Measurements from ENCODE around the gene CKMT2. TPM values are rescaled to one million over a fixed set of nuclear protein-coding genes. Genes with fewer than 3 reads are reported as not detected.

Gene CKMT2
- total and polyA plus RNA-seq, 2 experiments from 2014 or later: 2.9 to 8.2 TPM

DNA sequence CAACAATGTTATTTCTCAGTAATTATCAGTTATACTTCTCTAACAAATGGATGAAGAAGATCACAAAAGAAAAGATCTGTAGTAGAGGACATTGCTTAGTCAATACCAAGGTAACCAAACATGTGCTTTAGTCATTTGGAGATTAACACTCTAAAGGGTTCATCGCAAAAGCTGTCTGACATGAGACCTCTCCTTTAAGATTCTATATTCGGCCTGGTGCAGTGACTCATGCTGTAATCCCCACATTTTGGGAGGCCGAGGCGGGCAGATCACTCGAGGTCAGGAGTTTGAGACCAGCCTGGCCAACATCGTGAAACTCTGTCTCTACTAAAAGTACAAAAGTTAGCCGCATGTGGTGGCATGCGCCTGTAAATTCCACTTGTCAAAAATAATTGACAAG, 18.3 kb upstream of the CKMT2 start (continued):
- no peak for TF ChIP-seq ZNF462 (CRISPR knock-in tag; IDR thresholded peaks at IDR 0.05)

- no peaks in the 10 kb centered on the region for H3F3A ChIP-seq (replicated peaks; ENCODE audit: low read depth)
- H3K27me3 Mint-ChIP-seq (ENCODE audit: insufficient read depth, low read depth, poor library complexity): peaks cover 2% of the 10 kb centered on the region
- no peak overlapping the region for H3K4me3 ChIP-seq
- no peak overlapping the region for H3K27ac ChIP-seq (ENCODE audit: low read depth)
- H3K27me3 ChIP-seq (ENCODE audit: insufficient read depth): no peaks in the 10 kb centered on the region
- H3K4me1 Mint-ChIP-seq: no peaks in the 10 kb centered on the region; the same call in 2 of the 3 replicates
- H4K20me1 ChIP-seq (replicated peaks; ENCODE audit: insufficient read depth): peaks cover 4% of the 10 kb centered on the region
- no peaks in the 10 kb centered on the region for H3K36me3 Mint-ChIP-seq (ENCODE audit: low read depth)
- H3K4me3 Mint-ChIP-seq: no peak overlapping the region
- TF ChIP-seq STAT1 (IDR thresholded peaks at IDR 0.05; ENCODE audit: unreplicated experiment) (no peak), EZH2phosphoT487 (IDR thresholded peaks at IDR 0.05; ENCODE audit: unreplicated experiment) (no peak), EZH2 (IDR thresholded peaks at IDR 0.05; ENCODE audit: low read depth, unreplicated experiment) (no peak), CTCF (conservative IDR thresholded peaks at IDR 0.05; ENCODE audit: low read depth in 2 of 2) (no peak), ZNF114 (CRISPR knock-in tag; IDR thresholded peaks at IDR 0.05) (no peak), REST (IDR thresholded peaks at IDR 0.05; ENCODE audit: unreplicated experiment) (no peak), JUNB (IDR thresholded peaks at IDR 0.05; ENCODE audit: unreplicated experiment) (no peak), CREB1 (CRISPR knock-in tag; IDR thresholded peaks at IDR 0.05; ENCODE audit: low read depth) (no peak), ZNF331 (CRISPR knock-in tag; IDR thresholded peaks at IDR 0.05; ENCODE audit: low read depth) (no peak)
- TF ChIP-seq, protein P1, sequence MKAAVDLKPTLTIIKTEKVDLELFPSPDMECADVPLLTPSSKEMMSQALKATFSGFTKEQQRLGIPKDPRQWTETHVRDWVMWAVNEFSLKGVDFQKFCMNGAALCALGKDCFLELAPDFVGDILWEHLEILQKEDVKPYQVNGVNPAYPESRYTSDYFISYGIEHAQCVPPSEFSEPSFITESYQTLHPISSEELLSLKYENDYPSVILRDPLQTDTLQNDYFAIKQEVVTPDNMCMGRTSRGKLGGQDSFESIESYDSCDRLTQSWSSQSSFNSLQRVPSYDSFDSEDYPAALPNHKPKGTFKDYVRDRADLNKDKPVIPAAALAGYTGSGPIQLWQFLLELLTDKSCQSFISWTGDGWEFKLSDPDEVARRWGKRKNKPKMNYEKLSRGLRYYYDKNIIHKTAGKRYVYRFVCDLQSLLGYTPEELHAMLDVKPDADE (IDR thresholded peaks at IDR 0.05): no peak
- H3K9me2 ChIP-seq (ENCODE audit: insufficient read depth): no peaks in the 10 kb centered on the region
- no peak overlapping the region for H3K27ac Mint-ChIP-seq
- H3K36me3 ChIP-seq (ENCODE audit: insufficient read depth): no peaks in the 10 kb centered on the region
- no peak for ATAC-seq
- H3K9me3 Mint-ChIP-seq: no peaks in the 10 kb centered on the region
- no peaks in the 10 kb centered on the region for H3K79me2 ChIP-seq (replicated peaks; ENCODE audit: insufficient read depth)
- no peak overlapping the region for H2AFZ ChIP-seq
- DNase-seq (ENCODE audit: low spot score): no peak
- no peak overlapping the region for H3K4me2 ChIP-seq
- H3K4me1 ChIP-seq (ENCODE audit: insufficient read depth): no peaks in the 10 kb centered on the region
Observed at GRCh38 chr5:81216152-81216551, 17.0 kb upstream of the CKMT2 start.

Data from GM23338 (cell line).